ENCODE data around the gene BIN2.
"Not testable (repeated sequence)": the region's sequence is repeated elsewhere in the genome, so short reads cannot be mapped to it uniquely, and the experiment has no call there.

BIN2 gene

DNA sequence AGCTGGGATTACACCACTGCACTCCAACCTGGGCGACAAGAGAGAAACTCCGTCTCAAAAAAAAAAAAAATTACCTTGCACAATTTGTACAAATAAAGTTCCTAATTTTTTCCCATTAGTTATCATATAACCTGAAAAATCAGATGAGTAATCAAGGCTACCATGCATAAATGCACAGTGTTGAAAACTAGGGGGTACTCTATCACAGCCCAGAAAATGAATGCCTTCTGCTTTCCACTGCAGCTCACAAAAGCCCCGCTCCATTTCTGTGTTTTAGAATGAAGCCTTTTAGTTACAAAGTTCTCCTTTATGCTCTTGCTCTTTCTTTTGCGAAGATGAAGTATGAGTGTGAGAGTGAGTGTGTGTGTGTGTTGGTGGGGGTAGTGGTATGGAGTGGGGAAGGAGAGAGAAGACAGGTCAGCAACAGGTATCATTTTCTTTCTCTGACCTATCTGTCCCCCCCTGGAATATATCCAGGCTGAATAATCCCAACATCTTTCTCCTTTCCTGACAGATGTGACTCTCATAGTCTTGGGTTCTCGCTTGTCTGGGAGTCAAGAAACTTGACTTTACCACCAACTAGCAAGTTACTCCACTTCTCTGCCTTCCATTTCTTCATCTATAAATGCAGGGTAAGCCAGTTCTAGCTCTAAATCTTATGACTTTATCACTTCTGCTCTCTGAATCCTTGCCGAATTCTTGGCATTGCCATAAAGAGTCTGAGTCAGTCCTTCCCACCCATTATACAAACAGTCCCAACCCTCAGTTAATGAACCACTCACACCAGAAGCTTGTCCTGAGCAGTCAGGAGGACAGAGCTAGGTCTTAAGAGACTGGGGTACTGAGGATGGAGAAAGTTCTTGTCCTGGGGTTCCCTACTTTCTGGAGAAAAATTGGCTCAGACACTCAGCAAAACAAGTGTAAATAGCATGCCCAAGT, 16.1 kb downstream of the BIN2 start:
- H3K27ac ChIP-seq (ENCODE audit: low read depth, low read length): no peak overlapping the region

DNA sequence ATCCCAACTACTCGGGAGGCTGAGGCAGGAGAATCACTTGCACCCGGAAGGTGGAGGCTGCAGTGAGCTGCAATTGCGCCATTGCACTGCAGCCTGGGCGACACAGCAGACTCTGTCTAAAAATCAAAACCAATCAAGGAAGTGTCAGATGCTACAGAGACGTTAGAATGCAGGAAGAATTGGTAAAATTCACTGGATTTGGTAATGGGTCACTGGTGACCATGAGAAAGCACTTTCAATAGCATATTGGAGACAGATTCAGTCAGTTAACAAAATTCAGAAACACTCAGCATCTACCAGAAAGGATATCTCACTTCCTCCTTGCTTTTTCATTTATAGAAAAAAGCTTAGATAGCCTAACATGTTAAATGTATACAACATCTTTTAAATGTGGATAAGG, 17.5 kb downstream of the BIN2 start:
- 0 out of 2 replicates have a peak, but pooled peaks cover 2% of the 10 kb centered on the region for H3K4me1 ChIP-seq (ENCODE audit: control insufficient read depth, insufficient read depth, low read length)
- H3K9me3 ChIP-seq (ENCODE audit: control insufficient read depth, insufficient read depth, low read depth, low read length): no peaks in the 10 kb centered on the region
- H3K4me3 ChIP-seq (ENCODE audit: low read depth, low read length): no peak overlapping the region
- H3K36me3 ChIP-seq (ENCODE audit: control insufficient read depth, insufficient read depth, low read length): no peaks in the 10 kb centered on the region
- no peak overlapping the region for H3K27ac ChIP-seq (ENCODE audit: low read depth, low read length)
- H3K9ac ChIP-seq (ENCODE audit: low read length): no peak overlapping the region
- H3K27me3 ChIP-seq (ENCODE audit: control insufficient read depth, insufficient read depth, low read length): no peaks in the 10 kb centered on the region

More for the DNA sequence above, 16.1 kb downstream of the BIN2 start:
- Histone ChIP-seq H3K36me3 (ENCODE audit: control insufficient read depth, insufficient read depth, low read length) (no peaks in the 10 kb centered on the region), H3K9ac (ENCODE audit: low read length) (no peak overlapping the region), H3K27me3 (ENCODE audit: control insufficient read depth, insufficient read depth, low read length) (no peaks in the 10 kb centered on the region), H3K4me1 (ENCODE audit: control insufficient read depth, insufficient read depth, low read length) (0 out of 2 replicates have a peak, but pooled peaks cover 2% of the 10 kb centered on the region), H3K9me3 (ENCODE audit: control insufficient read depth, insufficient read depth, low read depth, low read length) (no peaks in the 10 kb centered on the region), H3K4me3 (ENCODE audit: low read depth, low read length) (no peak overlapping the region)

DNA sequence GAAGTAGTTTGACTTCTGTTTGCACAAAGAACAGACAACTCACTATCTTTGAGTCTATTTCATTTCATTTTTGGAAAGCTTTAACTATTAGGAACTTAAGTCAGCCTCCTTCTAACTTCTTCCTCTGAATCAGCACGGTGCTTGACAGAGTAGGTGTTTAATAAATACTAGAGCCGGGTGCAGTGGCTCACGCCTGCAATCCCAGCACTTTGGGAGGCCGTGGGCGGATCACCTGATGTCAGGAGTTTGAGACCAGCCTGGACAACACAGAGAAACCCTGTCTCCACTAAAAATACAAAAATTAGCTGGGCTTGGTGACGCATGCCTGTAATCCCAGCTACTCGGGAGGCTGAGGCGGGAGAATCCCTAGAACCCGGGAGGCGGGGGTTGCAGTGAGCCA, 23.2 kb downstream of the BIN2 start:
- not testable (repeated sequence) for H3K4me1 ChIP-seq (ENCODE audit: control insufficient read depth, insufficient read depth, low read length); H3K9ac ChIP-seq (ENCODE audit: low read length); H3K27me3 ChIP-seq (ENCODE audit: control insufficient read depth, insufficient read depth, low read length); H3K4me3 ChIP-seq (ENCODE audit: low read depth, low read length); H3K27ac ChIP-seq (ENCODE audit: low read depth, low read length); H3K9me3 ChIP-seq (ENCODE audit: control insufficient read depth, insufficient read depth, low read depth, low read length); H3K36me3 ChIP-seq (ENCODE audit: control insufficient read depth, insufficient read depth, low read length)

DNA sequence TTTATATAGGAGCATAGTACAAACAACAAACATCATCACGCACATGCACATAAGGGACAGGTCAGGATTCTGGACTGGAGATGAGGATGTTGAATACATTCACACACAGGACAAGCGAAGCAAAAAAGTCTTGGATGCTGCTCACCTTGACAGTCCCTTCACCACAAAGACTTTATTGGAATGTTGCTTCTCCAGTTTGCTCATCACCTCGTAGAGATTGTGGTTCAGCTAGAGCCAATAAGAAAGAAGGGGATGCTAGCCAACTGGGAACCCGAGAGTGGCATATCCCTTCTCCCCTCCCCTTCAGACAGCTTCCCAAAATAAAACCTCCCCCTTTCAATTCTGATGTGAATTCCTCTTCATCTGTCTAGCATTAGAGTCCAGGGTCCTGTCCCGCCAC, 28.3 kb downstream of the BIN2 start:
- no peaks in the 10 kb centered on the region for H3K36me3 ChIP-seq (ENCODE audit: control insufficient read depth, insufficient read depth, low read length)
- no peaks in the 10 kb centered on the region for H3K4me1 ChIP-seq (ENCODE audit: control insufficient read depth, insufficient read depth, low read length)
- H3K27ac ChIP-seq (ENCODE audit: low read depth, low read length): no peak overlapping the region
- no peaks in the 10 kb centered on the region for H3K27me3 ChIP-seq (ENCODE audit: control insufficient read depth, insufficient read depth, low read length)
- no peak overlapping the region for H3K4me3 ChIP-seq (ENCODE audit: low read depth, low read length)
- H3K9me3 ChIP-seq (ENCODE audit: control insufficient read depth, insufficient read depth, low read depth, low read length): no peaks in the 10 kb centered on the region
- no peak overlapping the region for H3K9ac ChIP-seq (ENCODE audit: low read length)

DNA sequence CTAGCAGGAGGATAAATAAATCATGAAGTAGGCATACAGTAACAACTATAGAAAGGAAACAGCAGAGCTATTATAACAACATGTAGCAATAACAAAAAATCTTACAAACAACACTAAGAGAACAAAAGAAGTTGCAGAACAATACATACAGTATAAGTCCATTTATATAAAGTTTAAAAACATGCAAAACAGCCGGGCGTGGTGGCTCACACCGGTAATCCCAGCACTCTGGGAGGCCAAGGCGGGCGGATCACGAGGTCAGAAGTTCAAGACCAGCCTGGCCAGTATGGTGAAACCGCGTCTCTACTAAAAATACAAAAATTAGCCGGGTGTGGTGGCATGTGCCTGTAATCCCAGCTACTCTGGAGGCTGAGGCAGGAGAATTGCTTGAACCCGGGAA, 29.9 kb downstream of the BIN2 start:
- not testable (repeated sequence) for H3K27me3 ChIP-seq (ENCODE audit: control insufficient read depth, insufficient read depth, low read length); H3K4me3 ChIP-seq (ENCODE audit: low read depth, low read length); H3K9me3 ChIP-seq (ENCODE audit: control insufficient read depth, insufficient read depth, low read depth, low read length); H3K27ac ChIP-seq (ENCODE audit: low read depth, low read length); H3K36me3 ChIP-seq (ENCODE audit: control insufficient read depth, insufficient read depth, low read length); H3K9ac ChIP-seq (ENCODE audit: low read length); H3K4me1 ChIP-seq (ENCODE audit: control insufficient read depth, insufficient read depth, low read length)

DNA sequence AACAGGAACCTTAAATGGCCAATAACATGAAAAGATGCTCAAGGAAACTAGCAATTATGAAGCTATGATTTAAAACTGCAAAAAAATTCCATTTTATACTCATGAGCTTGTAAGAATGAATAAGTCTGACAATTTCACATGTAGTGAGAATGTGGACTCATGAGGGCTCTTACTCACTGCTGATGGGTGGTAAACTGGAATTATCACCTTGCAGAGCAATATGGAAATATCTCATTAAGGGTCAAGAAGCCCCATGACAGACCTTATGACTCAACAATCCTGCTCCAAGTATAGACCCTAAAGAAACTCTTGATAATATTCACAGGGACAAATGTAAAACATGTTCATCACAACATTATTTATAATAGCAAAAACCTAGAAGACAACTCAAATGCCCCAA, 30.3 kb downstream of the BIN2 start:
- Histone ChIP-seq H3K4me1 (ENCODE audit: control insufficient read depth, insufficient read depth, low read length) (no peaks in the 10 kb centered on the region), H3K9me3 (ENCODE audit: control insufficient read depth, insufficient read depth, low read depth, low read length) (no peaks in the 10 kb centered on the region), H3K9ac (ENCODE audit: low read length) (no peak overlapping the region), H3K27me3 (ENCODE audit: control insufficient read depth, insufficient read depth, low read length) (no peaks in the 10 kb centered on the region), H3K27ac (ENCODE audit: low read depth, low read length) (no peak overlapping the region), H3K36me3 (ENCODE audit: control insufficient read depth, insufficient read depth, low read length) (no peaks in the 10 kb centered on the region), H3K4me3 (ENCODE audit: low read depth, low read length) (no peak overlapping the region)

DNA sequence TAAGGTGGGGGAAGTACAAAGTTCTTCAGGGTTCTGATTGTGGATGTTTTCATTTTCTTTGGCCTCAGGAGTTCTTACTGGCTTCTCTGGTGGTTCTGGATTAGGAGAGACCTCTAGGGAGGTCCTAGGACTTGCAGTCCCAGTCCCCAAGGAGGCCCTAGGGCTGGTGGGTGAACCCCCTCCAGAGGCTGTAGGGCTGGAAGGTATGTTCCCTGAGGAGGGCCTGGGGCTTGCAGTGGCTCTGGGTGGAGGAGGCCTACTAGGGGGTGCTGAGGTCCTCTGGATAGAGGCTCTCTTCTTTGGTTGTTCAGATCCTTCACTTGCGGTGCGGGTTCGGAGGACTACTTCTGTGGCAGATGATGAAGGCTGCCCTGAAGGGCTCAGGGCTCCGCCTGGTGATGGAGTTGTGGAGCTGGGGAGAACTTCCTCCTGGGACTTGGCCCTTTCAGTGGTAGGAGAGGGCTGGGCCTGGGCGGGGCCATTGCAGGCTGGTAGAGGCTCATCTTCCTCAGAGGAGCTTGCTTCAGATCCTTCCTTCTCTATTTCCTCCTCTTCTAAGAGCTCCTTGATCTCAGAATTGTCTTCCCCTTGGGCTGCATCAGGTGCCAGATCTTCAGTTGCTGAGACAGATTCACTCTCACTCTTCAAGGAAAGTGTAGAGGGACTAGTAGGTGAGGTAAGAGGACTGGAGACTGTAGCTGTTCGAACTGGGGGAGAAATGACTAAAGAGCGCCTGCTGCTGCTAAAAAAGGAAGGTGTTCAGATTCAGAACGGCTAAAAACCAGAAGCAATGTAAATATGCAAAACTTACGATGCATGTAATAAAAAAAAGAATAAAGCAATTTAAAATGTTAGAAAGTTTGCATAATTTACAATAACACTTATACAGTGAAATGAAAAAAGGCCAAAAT, 32.1 kb downstream of the BIN2 start:
- H3K36me3 ChIP-seq (ENCODE audit: control insufficient read depth, insufficient read depth, low read length); H3K27ac ChIP-seq (ENCODE audit: low read depth, low read length); H3K9ac ChIP-seq (ENCODE audit: low read length); H3K27me3 ChIP-seq (ENCODE audit: control insufficient read depth, insufficient read depth, low read length); H3K4me3 ChIP-seq (ENCODE audit: low read depth, low read length); H3K9me3 ChIP-seq (ENCODE audit: control insufficient read depth, insufficient read depth, low read depth, low read length); H3K4me1 ChIP-seq (ENCODE audit: control insufficient read depth, insufficient read depth, low read length): not testable (repeated sequence)

DNA sequence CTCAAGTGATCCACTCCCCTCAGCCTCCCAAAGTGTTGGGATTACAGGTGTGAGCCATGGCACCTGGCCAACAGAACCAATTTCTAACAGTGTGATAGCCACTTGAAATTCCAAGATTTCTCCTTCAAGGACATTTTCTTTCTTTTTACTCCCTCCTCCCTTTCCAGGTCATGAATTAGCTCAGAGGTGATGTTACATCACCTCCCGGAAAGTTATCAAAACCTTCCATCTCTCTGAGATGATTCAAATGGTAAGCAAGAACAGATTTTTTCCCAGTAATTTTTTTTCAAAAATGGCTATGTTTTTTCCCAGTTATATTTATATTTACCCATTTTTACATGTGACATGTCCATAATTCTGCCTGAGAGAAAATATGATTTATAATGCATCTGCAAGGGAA, 38.1 kb downstream of the BIN2 start:
- H3K4me3 ChIP-seq (ENCODE audit: low read depth, low read length): no peak overlapping the region
- no peak overlapping the region for H3K27ac ChIP-seq (ENCODE audit: low read depth, low read length)
- no peak overlapping the region for H3K9ac ChIP-seq (ENCODE audit: low read length)
- H3K4me1 ChIP-seq (ENCODE audit: control insufficient read depth, insufficient read depth, low read length): no peaks in the 10 kb centered on the region
- H3K27me3 ChIP-seq (ENCODE audit: control insufficient read depth, insufficient read depth, low read length): no peaks in the 10 kb centered on the region
- no peaks in the 10 kb centered on the region for H3K9me3 ChIP-seq (ENCODE audit: control insufficient read depth, insufficient read depth, low read depth, low read length)
- no peaks in the 10 kb centered on the region for H3K36me3 ChIP-seq (ENCODE audit: control insufficient read depth, insufficient read depth, low read length)

DNA sequence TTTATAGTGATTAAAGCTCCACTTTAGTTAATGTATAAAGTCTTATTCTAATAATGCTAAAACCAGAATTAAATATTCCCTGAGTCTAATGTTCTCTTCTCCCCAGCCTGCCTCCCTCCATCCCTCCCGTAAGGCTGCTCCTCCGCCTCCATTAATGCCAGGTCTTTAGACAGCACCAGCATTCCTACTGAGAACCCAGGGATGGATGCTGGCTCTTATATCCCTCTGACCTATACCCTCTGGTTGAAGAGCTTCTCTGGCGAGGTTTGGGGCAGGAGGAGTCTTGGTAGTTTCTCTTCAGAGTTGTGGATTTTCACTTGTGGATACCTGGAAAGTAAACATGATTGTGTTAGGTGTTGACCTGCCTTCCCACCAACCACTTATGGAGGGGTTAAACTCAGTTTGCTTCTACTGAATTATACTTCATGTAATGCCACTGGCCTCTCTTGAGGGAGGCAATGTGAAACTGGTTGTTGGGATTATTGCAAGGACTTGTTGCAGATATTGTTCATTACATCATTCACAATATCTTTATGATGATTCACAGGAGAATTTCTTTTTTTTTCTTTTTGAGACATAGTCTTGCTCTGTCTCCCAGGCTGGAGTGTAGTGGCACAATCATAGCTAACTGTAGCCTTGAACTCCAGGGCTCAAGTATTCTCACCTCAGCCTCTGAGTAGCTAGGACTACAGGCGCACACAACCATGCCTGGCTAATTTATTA, 42.6 kb downstream of the BIN2 start:
- H3K27me3 ChIP-seq (ENCODE audit: control insufficient read depth, insufficient read depth, low read length): no peaks in the 10 kb centered on the region
- H3K4me3 ChIP-seq (ENCODE audit: low read depth, low read length): no peak overlapping the region
- H3K9me3 ChIP-seq (ENCODE audit: control insufficient read depth, insufficient read depth, low read depth, low read length): no peaks in the 10 kb centered on the region
- H3K36me3 ChIP-seq (ENCODE audit: control insufficient read depth, insufficient read depth, low read length): no peaks in the 10 kb centered on the region
- no peak overlapping the region for H3K27ac ChIP-seq (ENCODE audit: low read depth, low read length)
- no peak overlapping the region for H3K9ac ChIP-seq (ENCODE audit: low read length)
- no peaks in the 10 kb centered on the region for H3K4me1 ChIP-seq (ENCODE audit: control insufficient read depth, insufficient read depth, low read length)

DNA sequence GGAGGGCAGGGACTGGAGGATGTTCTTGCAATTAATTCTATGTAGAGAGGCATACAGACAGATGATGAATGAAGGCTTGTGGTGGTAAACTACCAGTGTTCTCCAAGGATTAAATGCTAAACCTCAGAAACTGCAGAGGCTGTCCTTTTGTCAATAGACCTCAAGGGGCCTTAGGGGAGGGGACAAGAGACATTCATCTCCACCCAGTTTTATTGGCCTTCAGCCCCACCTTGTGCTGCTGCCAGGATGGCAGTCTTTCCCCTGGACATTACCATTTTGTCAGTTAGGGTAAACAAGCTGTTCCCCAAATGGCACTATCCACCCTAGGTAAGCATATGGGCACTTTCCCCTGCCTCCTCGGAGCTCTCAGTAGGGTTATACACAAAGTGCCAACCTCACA, 48.9 kb downstream of the BIN2 start:
- Histone ChIP-seq H3K9me3 (ENCODE audit: control insufficient read depth, insufficient read depth, low read depth, low read length) (no peaks in the 10 kb centered on the region), H3K27me3 (ENCODE audit: control insufficient read depth, insufficient read depth, low read length) (peaks cover 12% of the 10 kb centered on the region), H3K9ac (ENCODE audit: low read length) (no peak overlapping the region), H3K4me3 (ENCODE audit: low read depth, low read length) (no peak overlapping the region), H3K27ac (ENCODE audit: low read depth, low read length) (no peak overlapping the region), H3K36me3 (ENCODE audit: control insufficient read depth, insufficient read depth, low read length) (no peaks in the 10 kb centered on the region), H3K4me1 (ENCODE audit: control insufficient read depth, insufficient read depth, low read length) (no peaks in the 10 kb centered on the region)
